HPDE6-E6E7 (cell line): ENCODE data around the gene SH2D6.
"Not testable (repeated sequence)": the region's sequence is repeated elsewhere in the genome, so short reads cannot be mapped to it uniquely, and the experiment has no call there.

ENCODE experiments used
- DNase-seq: peaks from one replicate; pipeline ENCODE4 v3.0.0; 2011; ENCODE audit warnings: missing footprints; ENCODE audit errors: extremely low spot score

The SH2D6 gene

GRCh38 chr2:85439025-85439472 is 20.5 kb downstream of the SH2D6 start:
- DNase-seq: no peak

DNA sequence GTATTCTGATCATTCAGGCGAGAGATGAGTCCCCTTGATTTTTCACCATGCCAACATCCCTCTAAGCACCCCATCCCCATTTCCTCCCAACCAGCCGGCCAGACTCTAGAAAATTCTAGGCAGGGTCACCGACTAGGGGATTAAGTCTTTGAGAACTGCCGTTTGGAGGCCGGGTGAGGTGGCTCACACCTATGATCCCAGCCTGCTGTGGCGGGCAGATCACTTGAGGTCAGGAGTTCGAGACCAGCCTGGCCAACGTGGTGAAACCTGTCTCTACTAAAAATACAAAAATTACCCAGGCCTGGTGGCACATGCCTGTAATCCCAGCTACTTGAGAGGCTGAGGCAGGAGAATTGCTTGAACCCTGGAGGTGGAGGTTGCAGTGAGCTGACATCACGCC is 21.1 kb downstream of the SH2D6 start:
- DNase-seq: not testable (repeated sequence)

DNA sequence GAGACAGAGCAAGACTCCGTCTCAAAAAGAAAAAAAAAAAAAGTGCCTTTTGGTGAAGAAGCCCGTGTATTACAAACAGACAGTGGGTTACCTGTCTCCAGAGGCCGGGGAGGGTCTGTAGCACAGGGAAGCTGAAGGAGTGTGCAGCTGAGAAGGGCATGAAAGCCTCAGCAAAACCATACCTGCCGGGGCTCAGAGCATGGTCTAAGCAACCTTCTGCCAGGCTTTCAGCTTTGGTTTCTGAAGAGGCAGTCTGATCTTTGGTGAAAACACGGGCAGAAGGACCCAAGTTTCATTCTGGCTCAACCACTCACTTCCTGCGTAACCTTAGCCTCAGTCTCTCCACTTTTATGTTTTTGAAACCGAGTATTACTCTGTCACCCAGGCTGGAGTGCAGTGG is 21.5 kb downstream of the SH2D6 start:
- DNase-seq: no peak

GRCh38 chr2:85440729-85441128 is 22.2 kb downstream of the SH2D6 start:
- DNase-seq: no peak

DNA sequence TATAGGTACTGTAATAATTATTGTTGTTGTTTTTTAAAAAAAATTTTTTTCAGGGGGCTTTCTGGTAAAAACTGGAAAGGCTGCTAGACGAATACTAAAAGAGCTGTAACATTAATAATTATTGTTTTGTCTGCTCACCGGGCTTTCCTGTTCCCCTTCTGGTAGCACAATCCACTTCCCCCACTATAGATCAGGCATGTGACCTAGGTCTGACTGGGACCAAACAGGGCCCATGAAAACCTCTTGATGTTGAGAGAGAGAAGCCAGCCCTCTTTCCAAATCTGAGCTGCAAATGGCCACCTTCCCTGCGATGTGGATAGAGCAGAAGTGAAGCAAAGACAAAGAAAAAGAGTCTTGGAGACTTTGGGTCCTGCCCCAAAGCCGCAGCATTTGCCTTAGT is 23.4 kb downstream of the SH2D6 start:
- no peak for DNase-seq

- DNase-seq: no peak
Measured at GRCh38 chr2:85444629-85445172, 26.2 kb downstream of the SH2D6 start.

DNA sequence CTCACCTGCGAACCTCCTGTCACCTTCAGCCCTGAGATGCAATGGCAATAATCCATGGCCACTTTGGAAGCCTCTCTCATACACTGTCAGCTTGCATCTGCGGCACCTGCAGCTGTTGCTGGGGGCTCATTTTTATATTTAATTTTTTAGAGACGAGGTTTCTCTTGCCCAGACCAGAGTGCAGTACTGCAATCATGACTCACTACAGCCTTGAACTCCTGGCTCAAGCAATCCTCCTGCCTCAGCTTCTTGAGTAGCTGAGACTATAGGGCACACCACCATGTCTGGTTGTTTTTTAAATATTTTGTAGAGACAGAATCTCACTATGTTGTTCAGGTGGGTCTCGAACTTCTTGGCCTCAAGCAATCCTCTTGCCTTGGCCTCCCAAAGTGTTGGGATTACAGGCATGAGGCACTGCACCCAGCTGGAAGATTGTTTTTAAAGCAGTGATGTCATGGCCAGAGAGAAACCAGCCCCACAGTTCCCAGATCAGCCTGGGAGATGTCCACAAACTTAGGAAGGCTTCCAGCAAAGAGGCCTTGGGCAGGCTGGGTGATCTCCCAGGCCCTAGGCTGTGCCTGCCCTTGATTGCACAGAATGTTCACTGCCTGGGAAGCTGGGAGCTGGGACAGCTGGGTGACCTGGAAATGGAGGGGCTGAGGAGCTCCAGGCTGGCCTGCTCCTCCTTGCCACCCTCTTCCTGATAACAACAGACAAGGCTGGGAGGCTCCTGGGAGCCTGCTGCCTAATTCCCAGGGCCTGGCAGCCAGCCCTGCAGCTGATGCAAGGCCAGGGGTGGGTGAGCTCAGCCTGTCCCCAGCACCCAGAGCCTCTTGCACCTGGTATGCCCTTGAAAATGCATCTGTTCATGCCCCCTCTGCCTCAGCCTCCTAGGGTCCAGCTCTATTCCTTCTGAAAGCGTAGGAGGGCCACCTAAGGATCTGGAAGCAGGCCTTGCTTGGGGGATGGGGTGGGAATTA is 27.1 kb downstream of the SH2D6 start:
- DNase-seq: no peak

DNA sequence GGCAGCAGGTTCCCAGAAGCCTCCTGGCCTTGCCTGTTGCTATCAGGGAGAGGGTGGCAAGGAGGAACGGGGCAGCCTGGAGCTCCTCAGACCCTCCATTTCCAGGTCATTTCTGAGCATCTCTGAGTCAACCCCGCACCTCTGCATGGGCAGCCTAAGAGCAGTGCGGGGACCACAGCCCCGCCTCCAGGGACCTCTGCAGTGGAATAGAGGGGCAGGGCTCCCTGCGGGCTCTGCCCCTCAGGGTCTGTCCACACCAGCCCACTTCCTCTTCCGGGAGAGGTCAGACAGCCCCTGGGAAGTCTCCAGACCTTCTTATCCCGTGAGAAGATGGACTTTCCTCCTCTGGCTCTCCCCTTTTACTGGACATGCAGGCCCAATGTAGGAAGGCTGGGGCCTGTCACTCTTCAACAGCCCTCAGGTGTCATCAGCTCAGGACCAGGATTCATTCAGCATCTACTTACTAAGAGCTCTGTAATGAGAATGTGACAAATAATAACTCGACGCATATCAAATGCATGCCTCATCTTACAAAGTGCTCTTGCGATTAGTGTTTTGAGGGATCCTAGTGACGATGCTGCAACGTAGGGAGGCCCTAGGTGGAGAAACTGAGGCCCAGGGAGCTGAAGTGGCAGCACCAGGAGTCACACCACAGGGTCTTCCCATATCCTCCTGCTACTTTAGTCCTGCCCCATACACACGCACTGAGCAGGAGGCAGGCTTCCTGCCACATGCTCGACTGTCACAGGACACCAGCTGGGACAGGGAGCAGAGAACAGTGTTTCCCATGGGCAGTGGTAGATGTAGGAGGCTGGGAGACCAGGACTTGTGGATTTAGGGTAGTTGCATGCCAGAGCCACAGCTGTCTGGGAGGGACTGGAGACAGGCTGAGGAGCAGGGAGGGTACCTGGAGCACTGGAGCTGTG is 28.0 kb downstream of the SH2D6 start:
- no peak for DNase-seq

DNA sequence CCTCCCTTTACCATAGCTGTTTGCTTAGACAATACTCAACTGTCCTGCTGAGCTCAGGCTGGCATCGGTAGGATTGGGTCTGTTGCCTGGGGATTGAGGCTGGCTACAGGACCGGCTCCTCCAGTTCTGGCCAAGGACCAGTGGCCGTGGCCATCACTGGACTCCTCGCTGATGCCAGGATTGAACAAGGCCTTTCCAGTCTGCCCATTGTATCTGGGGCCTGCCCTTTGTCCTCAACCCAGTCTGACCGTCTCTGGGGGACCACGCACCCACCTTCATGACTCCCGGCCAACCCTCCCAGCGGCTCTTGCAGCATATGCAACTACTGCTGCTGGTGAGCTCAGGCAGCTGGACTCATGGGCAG is 28.7 kb downstream of the SH2D6 start:
- DNase-seq: no peak

DNA sequence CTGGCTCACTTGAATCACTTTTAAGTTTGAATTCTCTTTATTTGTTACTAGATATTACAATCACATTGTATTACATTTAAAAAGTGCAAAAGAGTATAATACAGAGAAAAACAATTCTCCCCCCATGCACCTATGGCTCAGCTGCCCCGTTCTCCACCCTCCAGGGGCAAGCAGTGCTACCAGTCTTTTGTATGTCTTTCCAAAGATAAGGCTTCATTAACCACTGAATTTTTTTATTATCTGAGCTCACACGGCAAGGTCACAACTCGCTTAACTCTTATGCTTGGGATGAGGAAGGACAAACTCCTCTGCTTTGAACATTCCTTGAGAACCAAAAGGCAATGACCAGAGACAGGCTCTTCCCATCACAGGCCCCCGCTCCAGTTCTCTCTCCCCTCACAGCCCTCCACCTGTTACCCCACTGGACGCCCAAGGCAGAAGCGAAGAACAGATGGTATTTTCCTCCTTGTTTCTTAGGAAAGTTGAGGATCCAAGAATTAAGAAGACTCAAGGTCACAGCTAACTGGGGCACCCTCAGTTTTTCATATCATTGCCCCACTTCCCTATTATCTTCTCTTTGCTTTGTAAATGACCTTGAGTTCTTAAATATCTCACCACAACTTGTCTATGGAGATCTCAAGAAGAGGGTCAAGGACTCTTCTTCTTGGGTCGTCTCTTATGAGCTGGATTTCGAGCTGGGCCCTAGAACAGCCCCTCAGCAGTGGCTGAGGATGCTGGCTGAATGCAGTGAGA is 30.1 kb downstream of the SH2D6 start:
- DNase-seq: no peak

DNA sequence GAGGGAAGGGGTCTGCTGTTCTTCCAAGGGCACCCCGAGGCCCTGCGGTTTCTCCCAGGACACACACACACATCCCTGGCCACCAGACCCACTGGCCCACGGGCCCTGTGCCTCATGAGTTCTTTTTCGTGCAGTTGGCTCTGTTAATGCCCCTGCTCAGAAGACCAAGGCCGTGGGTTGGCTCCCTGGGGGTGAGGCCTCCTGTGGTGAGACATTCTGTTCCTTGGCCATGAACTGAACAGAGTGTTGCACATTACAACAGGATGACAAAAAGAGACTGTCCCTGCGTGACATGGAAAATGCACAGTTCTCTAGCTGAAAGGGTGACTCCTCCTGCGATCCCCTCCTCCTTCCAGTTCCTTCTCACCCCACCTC is 30.7 kb downstream of the SH2D6 start:
- no peak for DNase-seq

DNA sequence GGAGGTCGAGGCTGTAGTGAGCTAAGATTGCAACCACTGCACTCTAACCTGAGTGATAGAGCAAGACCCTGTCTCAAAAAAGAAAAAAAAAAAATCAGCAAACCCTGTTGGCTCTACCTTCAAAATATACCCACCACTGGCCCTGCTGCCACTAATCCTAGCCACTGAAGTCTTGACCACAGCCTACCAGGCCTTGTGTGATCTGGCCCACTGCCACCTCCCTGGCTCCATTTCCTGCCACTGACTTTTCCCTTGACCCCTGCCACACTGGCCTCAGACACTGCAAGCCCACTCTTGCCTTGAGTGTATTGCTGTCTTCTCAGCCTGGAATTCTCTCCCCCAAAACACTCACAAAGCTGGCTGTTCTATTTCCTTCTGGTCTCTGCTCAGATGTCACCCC is 33.7 kb downstream of the SH2D6 start:
- DNase-seq: no peak

GRCh38 chr2:85453571-85453970 is 35.1 kb downstream of the SH2D6 start:
- no peak for DNase-seq

- DNase-seq: no peak
Measured at GRCh38 chr2:85455552-85456090, 37.1 kb downstream of the SH2D6 start.

DNA sequence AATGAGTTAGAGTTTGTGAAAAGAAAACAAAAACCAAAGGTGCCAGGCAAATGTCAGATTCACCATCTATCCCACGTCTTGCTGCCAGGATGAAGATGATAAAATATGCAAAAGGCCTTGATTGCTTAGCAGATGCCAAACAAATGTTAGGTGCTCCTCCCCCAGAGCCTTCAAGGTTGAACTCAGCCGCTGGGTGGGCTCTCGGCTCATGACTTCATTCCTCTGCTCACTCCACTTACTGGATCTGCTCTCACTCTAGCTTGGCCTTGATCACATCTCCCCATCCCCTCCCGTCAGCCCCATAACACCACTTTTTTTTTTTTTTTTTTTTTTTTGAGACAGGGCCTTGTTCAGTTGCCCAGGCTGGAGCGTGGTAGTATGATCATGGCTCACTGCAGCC is 38.5 kb downstream of the SH2D6 start:
- DNase-seq: no peak

DNA sequence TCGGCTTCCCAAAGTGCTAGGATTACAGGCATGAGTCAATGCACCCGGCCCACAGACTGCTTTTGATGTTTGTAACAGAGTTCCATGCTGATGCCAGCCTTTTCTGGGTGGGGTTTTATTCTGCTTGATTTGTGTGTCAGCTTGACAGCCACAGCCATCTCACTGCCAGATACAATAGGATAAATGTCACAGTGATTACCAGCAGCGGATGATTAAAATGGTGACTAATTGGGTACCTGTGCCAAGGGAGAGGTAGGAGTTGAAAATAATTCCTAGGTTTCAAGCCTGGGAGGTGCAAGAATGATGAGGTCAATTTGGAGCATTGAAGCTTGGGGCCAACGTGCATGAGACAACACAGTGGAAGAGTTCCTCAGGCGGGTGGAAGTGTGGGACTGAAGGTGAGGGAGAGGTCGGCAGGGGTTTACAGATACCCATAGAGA is 39.4 kb downstream of the SH2D6 start:
- no peak for DNase-seq

DNA sequence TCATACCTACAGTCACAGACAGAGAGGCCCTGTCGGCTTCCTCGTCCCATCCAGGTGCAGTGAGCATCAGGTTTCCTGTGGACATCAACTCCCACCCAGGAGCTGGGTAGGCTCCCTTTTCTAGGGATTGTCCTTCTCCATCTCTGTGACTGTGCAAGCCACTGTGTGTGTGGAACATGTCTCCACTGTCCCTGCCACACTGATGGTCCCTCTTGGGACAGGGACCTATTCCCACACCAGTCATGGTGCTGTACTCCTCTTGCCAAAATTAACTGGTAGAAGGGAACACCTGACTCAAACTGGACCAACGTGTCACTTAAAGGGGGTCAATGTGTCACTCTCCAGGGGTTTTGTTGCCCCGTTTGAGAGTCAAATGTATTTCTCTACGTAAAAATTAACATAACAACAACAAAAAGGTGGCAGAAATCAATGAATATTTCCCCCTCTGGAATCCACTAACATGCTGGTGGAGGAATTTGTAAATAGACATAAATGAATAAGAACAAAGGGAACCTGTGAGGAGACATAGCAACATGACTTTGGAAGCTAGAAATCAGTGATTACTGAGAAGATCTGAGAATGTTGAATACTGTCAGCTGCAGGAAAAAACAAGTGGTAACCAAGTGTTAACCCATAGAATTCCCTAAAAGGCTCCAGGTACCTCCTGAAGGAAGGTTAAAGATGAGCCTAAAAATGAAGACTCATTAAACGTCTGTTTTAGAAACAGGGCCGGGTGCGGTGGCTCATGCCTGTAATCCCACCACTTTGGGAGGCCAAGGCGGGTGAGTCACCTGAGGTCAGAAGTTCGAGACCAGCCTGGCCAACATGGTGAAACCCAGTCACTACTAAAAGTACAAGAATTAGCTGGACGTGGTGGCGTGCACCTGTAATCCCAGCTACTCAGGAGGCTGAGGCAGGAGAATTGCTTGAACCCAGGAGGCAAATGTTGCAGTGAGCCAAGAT is 40.4 kb downstream of the SH2D6 start:
- no peak for DNase-seq

DNA sequence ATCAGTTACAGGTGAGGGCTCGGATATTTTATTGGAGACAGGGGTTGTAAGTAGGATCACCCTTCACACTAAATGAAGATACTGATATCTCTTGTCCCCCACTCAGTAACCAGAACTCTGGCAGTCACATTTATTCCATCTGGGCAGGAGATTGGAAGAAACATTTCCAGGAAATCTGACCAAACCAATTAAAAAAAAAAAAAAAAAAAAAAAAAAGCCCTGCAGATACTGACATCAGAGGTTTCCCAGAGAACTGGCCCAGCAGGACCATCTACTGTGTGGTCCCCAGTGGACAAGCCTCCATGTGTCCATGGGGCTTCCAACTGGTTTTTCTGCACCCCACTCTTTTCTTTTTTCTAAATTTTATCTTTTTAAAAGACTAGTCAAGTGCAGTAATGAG is 41.3 kb downstream of the SH2D6 start:
- DNase-seq: no peak

- no peak for DNase-seq
Measured at GRCh38 chr2:85462322-85462721, 43.8 kb downstream of the SH2D6 start.

DNA sequence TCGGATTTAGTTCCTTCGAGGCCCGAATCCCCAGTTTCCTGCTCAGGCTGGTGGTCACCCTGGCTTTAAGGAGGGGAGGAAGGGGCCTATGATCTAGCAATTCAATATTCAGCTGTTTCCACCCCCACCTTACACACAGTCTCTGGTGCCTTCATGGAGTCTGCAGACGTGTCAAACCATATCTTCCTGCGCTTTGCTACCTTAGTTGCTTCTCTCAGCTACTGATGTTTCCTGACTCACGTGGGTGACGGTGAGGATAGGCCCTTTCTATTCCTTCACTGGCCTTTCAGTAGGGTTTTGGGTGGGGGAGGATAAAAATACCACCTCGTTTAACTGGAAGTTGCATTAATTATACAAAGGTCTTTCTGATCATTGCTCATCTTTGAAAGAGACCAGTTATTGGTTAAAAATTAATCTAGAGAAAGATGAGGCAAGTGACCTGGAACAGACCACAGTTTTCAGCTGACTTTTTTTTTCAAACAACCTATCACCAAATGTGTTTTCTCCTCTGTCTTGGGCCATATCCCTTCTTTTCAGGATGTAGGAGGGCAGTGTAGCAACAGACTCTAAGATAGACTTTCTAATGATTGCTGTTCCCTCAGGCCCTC is 49.7 kb downstream of the SH2D6 start:
- DNase-seq: no peak
